HepG2 (cell line): Measurements from ENCODE around the gene PRR14. TPM values are rescaled to one million over a fixed set of nuclear protein-coding genes. Genes with fewer than 3 reads are reported as not detected.

Experiments
- HMG20B ChIP-seq: conservative IDR thresholded peaks from 2 replicates; pipeline ENCODE4 v1.6.1; 2016; ENCODE audit warnings: missing genetic modification reagents, missing compliant biosample characterization
- HOXA9 ChIP-seq: sonication (generic); formaldehyde crosslinking; IDR thresholded peaks from 2 replicates; pipeline ENCODE4 v1.8.1; 2022; ENCODE audit warnings: missing genetic modification reagents, mild to moderate bottlenecking, moderate library complexity, borderline replicate concordance
- MAFG ChIP-seq: sonication (generic); formaldehyde crosslinking; IDR thresholded peaks from 2 replicates; pipeline ENCODE4 v1.5.1; 2020; ENCODE audit warnings: mild to moderate bottlenecking, missing genetic modification reagents
- MEF2D ChIP-seq: sonication (generic); formaldehyde crosslinking; IDR thresholded peaks from 2 replicates; pipeline ENCODE4 v1.5.1; 2020; ENCODE audit warnings: mild to moderate bottlenecking, missing genetic modification reagents
- NFE2L2 ChIP-seq: fragments of 150-350 bp; IDR thresholded peaks from 2 replicates; pipeline ENCODE4 v1.6.1; 2014; ENCODE audit warnings: low read length
- NONO ChIP-seq, 2 experiments: fragments of 450-650 bp in 1 of 2; sonication (generic) in 1 of 2; formaldehyde crosslinking in 1 of 2; IDR thresholded peaks in 1 of 2; conservative IDR thresholded peaks in 1 of 2; 2 replicates each; pipeline versions ENCODE4 v1.6.1 to v1.8.0; 2017 to 2022; ENCODE audit warnings: mild to moderate bottlenecking in 1 of 2, missing genetic modification reagents in 1 of 2, moderate library complexity in 1 of 2
- POLR2AphosphoS2 ChIP-seq: IDR thresholded peaks from 2 replicates; pipeline ENCODE4 v1.6.1; 2011; ENCODE audit warnings: low read depth, low read length, improper control_type of control experiment
- PPARG ChIP-seq: conservative IDR thresholded peaks from 2 replicates; pipeline ENCODE4 v1.6.1; 2016; ENCODE audit warnings: missing biosample characterization, missing genetic modification reagents
- REL ChIP-seq: sonication (generic); formaldehyde crosslinking; conservative IDR thresholded peaks from 2 replicates; pipeline ENCODE4 v1.8.0; 2022; ENCODE audit warnings: mild to moderate bottlenecking, missing genetic modification reagents, moderate library complexity
- REXO4 ChIP-seq: sonication (generic); formaldehyde crosslinking; IDR thresholded peaks from 2 replicates; pipeline ENCODE4 v1.8.0; 2022; ENCODE audit warnings: missing genetic modification reagents, mild to moderate bottlenecking, borderline replicate concordance
- RFX5 ChIP-seq: IDR thresholded peaks from 2 replicates; pipeline ENCODE4 v1.6.1; 2011; ENCODE audit warnings: low read depth, low read length, improper control_type of control experiment
- SP140L ChIP-seq: sonication (generic); formaldehyde crosslinking; IDR thresholded peaks from 2 replicates; pipeline ENCODE4 v1.4.0; 2020; ENCODE audit warnings: missing genetic modification reagents, borderline replicate concordance
- SP5 ChIP-seq: IDR thresholded peaks from 2 replicates; pipeline ENCODE4 v1.6.1; 2016; ENCODE audit warnings: low read depth, borderline replicate concordance
- TAF15 ChIP-seq: fragments of 200-400 bp; formaldehyde crosslinking; IDR thresholded peaks from one replicate; pipeline ENCODE4 v1.6.1; 2018; ENCODE audit warnings: mild to moderate bottlenecking, low read depth, low read length; ENCODE audit not compliant: poor library complexity, severe bottlenecking
- TRAFD1 ChIP-seq: sonication (generic); formaldehyde crosslinking; IDR thresholded peaks from 2 replicates; pipeline ENCODE4 v1.5.1; 2020; ENCODE audit warnings: missing genetic modification reagents, mild to moderate bottlenecking, borderline replicate concordance
- ZBTB42 ChIP-seq: sonication (generic); formaldehyde crosslinking; IDR thresholded peaks from 2 replicates; pipeline ENCODE4 v1.5.0; 2020; ENCODE audit warnings: mild to moderate bottlenecking, missing genetic modification reagents
- ZNF205 ChIP-seq: IDR thresholded peaks from 2 replicates; pipeline ENCODE4 v1.6.1; 2018; ENCODE audit warnings: missing biosample characterization, missing genetic modification reagents
- ZNF329 ChIP-seq: sonication (generic); formaldehyde crosslinking; IDR thresholded peaks from 2 replicates; pipeline ENCODE4 v1.9.0; 2021; ENCODE audit warnings: low read depth, mild to moderate bottlenecking, missing genetic modification reagents
- ZNF362 ChIP-seq: sonication (generic); formaldehyde crosslinking; IDR thresholded peaks from 2 replicates; pipeline ENCODE4 v1.4.0; 2020; ENCODE audit warnings: missing genetic modification reagents, mild to moderate bottlenecking, borderline replicate concordance
- ZNF432 ChIP-seq: sonication (generic); formaldehyde crosslinking; IDR thresholded peaks from 2 replicates; pipeline ENCODE4 v1.5.0; 2020; ENCODE audit warnings: missing genetic modification reagents, mild to moderate bottlenecking, borderline replicate concordance
- ZNF607 ChIP-seq: sonication (generic); formaldehyde crosslinking; IDR thresholded peaks from 2 replicates; pipeline ENCODE4 v1.5.1; 2020; ENCODE audit warnings: missing genetic modification reagents, mild to moderate bottlenecking, borderline replicate concordance
- ZSCAN30 ChIP-seq: sonication (generic); formaldehyde crosslinking; IDR thresholded peaks from 2 replicates; pipeline ENCODE4 v1.5.0; 2020; ENCODE audit warnings: mild to moderate bottlenecking, missing genetic modification reagents
- polyA plus RNA-seq, 8 experiments: library from polyadenylated mRNA; depleted of rRNA in 3 of 8; stranded (reverse) in 7 of 8; unstranded in 1 of 8; fragments of >200 nt; fragmentation: Illumina TruSeq in 4 of 8; extraction: Trizol in 4 of 8; gene quantifications; 2 replicates each; pipeline versions ENCODE4 v1.2.1 to v1.2.3, GENCODE V29; 2011 to 2016; ENCODE audit warnings: low read depth in 4 of 8, missing spikeins in 1 of 8, mixed read lengths in 1 of 8; ENCODE audit not compliant: insufficient read depth in 1 of 8
- total RNA-seq, 5 experiments: library from RNA; depleted of rRNA; stranded (reverse); fragments of >200 nt; fragmentation: Illumina TruSeq; extraction: Trizol; gene quantifications; 2 replicates each; pipeline ENCODE4 v1.2.3, GENCODE V29; 2016; ENCODE audit warnings: low read depth in 1 of 5
- TF ChIP-seq, protein P1 (sequence below): sonication (generic); formaldehyde crosslinking; IDR thresholded peaks from 2 replicates; pipeline ENCODE4 v1.8.0; 2022; ENCODE audit warnings: missing genetic modification reagents, mild to moderate bottlenecking, inconsistent platforms, borderline replicate concordance
- TF ChIP-seq, protein P2 (sequence below): sonication (generic); formaldehyde crosslinking; IDR thresholded peaks from 2 replicates; pipeline ENCODE4 v1.8.0; 2022; ENCODE audit warnings: mild to moderate bottlenecking, missing genetic modification reagents, moderate library complexity

PRR14 gene
- total and polyA plus RNA-seq, 2 of the 13 experiments (the other 11 are each of a cell fraction or from before 2014, with no cell fraction given), result 8.4 to 11.0 TPM

GRCh38 chr16:30657866-30658730 is 7.3 kb downstream of the PRR14 start, which contains the start of gene FBRS (continued):
- TF ChIP-seq REXO4 (CRISPR knock-in tag) (no peak), TAF15 (peak; percentile 12), HMG20B (CRISPR knock-in tag) (no peak), RFX5 (peak; percentile 26; the same call in 1 of the 2 replicates), ZNF329 (CRISPR knock-in tag) (peak; percentile 86), PPARG (CRISPR knock-in tag) (peak; percentile 12; the same call in 1 of the 2 replicates), NONO (IDR thresholded peaks at IDR 0.05) (no peak), NONO (CRISPR knock-in tag; conservative IDR thresholded peaks at IDR 0.05) (peak; percentile 81), ZNF362 (CRISPR knock-in tag) (no peak; the same call in 1 of the 2 replicates), POLR2AphosphoS2 (peak; percentile 65; the same call in 1 of the 2 replicates), ZSCAN30 (CRISPR knock-in tag) (no peak), ZBTB42 (CRISPR knock-in tag) (0 out of 2 replicates have a peak, but pooled peaks have one; percentile 27), ZNF205 (CRISPR knock-in tag) (peak; percentile 24; the same call in 1 of the 2 replicates), MEF2D (peak; percentile 70; the same call in 1 of the 2 replicates), REL (CRISPR knock-in tag) (no peak), MAFG (CRISPR knock-in tag) (no peak), SP5 (CRISPR knock-in tag) (peak; percentile 73; the same call in 1 of the 2 replicates), NFE2L2 (no peak), ZNF607 (peak; percentile 64), ZNF432 (no peak), HOXA9 (no peak), SP140L (CRISPR knock-in tag) (no peak), TRAFD1 (CRISPR knock-in tag) (no peak)
- TF ChIP-seq, protein P1, sequence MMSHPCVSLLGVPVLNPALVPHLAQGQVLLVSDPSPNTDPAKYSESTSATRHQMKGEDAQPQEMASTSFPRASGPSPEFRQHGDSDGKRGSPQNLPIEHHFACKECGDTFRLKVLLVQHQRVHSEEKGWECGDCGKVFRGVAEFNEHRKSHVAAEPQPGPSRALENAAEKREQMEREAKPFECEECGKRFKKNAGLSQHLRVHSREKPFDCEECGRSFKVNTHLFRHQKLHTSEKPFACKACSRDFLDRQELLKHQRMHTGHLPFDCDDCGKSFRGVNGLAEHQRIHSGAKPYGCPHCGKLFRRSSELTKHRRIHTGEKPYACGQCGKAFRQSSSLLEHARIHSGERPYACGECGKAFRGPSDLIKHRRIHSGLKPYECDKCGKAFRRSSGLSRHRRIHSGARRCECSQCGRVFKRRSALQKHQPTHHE (CRISPR knock-in tag), result peak; percentile 82
- TF ChIP-seq, protein P2, sequence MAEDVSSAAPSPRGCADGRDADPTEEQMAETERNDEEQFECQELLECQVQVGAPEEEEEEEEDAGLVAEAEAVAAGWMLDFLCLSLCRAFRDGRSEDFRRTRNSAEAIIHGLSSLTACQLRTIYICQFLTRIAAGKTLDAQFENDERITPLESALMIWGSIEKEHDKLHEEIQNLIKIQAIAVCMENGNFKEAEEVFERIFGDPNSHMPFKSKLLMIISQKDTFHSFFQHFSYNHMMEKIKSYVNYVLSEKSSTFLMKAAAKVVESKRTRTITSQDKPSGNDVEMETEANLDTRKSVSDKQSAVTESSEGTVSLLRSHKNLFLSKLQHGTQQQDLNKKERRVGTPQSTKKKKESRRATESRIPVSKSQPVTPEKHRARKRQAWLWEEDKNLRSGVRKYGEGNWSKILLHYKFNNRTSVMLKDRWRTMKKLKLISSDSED (CRISPR knock-in tag), result no peak
